ENCODE data around the gene TTC27. TPM values are rescaled to one million over a fixed set of nuclear protein-coding genes. Genes with fewer than 3 reads are reported as not detected.

The TTC27 gene
- total RNA-seq, 4 donors from 2014 or later, result 11.0 to 16.4 (median 11.3) TPM

DNA sequence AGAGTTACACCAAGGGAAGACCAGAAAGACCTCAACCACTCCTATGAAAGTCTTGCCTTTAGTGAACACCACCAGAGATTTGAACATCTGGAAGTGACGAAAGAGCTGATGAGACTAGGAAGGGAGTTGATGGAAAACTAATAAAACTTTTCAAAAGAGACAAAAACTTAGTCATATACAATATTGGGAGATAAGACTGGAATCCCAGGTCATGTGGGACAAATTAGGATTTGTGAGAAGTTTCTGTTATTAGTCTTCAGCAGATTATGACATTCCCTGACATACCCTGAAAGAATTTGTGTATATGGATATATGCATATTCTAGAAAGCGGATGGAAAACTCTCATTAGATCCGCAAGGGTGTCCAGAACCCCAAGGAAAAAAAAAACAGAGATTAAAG lies 173.9 kb downstream of the TTC27 start:
- TF ChIP-seq POLR2A (IDR thresholded peaks at IDR 0.05), result no peak
- TF ChIP-seq, protein P1, sequence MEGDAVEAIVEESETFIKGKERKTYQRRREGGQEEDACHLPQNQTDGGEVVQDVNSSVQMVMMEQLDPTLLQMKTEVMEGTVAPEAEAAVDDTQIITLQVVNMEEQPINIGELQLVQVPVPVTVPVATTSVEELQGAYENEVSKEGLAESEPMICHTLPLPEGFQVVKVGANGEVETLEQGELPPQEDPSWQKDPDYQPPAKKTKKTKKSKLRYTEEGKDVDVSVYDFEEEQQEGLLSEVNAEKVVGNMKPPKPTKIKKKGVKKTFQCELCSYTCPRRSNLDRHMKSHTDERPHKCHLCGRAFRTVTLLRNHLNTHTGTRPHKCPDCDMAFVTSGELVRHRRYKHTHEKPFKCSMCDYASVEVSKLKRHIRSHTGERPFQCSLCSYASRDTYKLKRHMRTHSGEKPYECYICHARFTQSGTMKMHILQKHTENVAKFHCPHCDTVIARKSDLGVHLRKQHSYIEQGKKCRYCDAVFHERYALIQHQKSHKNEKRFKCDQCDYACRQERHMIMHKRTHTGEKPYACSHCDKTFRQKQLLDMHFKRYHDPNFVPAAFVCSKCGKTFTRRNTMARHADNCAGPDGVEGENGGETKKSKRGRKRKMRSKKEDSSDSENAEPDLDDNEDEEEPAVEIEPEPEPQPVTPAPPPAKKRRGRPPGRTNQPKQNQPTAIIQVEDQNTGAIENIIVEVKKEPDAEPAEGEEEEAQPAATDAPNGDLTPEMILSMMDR (IDR thresholded peaks at IDR 0.05), result no peak
- intact Hi-C loops (cut with DNase I; ENCODE audit: low total_unique reads), result no loop called here
- no peak for DNase-seq (ENCODE audit: low spot score in 2 of 2)
- H3K4me3 ChIP-seq (ENCODE audit: low read depth, poor library complexity, severe bottlenecking), result no peak overlapping the region
- WGBS, 2 donors, result 97 to 99% methylated on average over 3 of the region's 3 CpGs

DNA sequence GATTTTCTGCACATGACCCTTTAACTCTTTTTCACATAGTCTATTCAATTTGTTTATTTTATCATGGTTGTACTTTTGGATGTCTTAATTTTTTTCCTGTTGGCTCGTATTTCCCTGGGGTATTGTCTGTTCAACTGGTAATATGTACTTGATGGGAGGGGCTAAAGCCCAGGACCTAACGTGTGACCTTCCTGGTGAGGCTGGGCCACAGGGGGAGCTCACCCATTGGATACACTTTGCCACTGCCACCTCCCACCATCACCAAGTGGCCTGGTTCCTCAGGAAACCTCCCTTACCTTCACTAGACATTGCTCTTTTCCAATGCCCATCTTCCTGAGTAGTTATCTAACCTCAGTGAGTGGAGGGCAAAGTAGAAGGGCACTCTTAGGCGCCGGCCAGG lies 175.0 kb downstream of the TTC27 start:
- TF ChIP-seq, protein P1 (IDR thresholded peaks at IDR 0.05), result no peak
- TF ChIP-seq POLR2A (IDR thresholded peaks at IDR 0.05), result no peak
- no peak overlapping the region for H3K4me3 ChIP-seq (ENCODE audit: low read depth, poor library complexity, severe bottlenecking)
- no peak for DNase-seq (ENCODE audit: low spot score in 2 of 2)
- 90 to 100% methylated on average over 4 of the region's 4 CpGs for WGBS, 2 donors
- intact Hi-C loops (cut with DNase I; ENCODE audit: low total_unique reads), result no loop called here

DNA sequence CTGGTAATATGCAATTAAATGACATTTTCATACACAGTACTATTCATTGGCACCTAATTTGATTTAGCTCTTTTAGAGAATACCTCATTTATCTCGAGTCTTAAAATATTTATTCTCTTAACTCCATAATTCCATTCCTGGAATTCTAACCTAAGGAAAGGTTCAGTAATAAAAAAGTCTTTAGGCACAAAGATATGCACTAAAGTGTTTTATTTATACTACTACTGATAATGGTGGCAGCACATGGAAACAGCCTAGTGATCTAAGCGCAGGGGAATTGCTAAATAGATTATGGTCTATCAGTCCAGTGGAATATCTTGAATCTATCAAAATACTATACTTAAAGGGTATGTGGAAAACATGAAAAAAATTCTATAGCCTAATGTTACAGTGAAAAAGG lies 176.4 kb downstream of the TTC27 start:
- WGBS, 2 donors, result 85 to 94% methylated on average over 2 of the region's 2 CpGs
- intact Hi-C loops (cut with DNase I; ENCODE audit: low total_unique reads), result no loop called here
- TF ChIP-seq POLR2A (IDR thresholded peaks at IDR 0.05), result no peak
- TF ChIP-seq, protein P1 (IDR thresholded peaks at IDR 0.05), result no peak
- no peak for DNase-seq (ENCODE audit: low spot score in 2 of 2)
- H3K4me3 ChIP-seq (ENCODE audit: low read depth, poor library complexity, severe bottlenecking), result no peak overlapping the region

DNA sequence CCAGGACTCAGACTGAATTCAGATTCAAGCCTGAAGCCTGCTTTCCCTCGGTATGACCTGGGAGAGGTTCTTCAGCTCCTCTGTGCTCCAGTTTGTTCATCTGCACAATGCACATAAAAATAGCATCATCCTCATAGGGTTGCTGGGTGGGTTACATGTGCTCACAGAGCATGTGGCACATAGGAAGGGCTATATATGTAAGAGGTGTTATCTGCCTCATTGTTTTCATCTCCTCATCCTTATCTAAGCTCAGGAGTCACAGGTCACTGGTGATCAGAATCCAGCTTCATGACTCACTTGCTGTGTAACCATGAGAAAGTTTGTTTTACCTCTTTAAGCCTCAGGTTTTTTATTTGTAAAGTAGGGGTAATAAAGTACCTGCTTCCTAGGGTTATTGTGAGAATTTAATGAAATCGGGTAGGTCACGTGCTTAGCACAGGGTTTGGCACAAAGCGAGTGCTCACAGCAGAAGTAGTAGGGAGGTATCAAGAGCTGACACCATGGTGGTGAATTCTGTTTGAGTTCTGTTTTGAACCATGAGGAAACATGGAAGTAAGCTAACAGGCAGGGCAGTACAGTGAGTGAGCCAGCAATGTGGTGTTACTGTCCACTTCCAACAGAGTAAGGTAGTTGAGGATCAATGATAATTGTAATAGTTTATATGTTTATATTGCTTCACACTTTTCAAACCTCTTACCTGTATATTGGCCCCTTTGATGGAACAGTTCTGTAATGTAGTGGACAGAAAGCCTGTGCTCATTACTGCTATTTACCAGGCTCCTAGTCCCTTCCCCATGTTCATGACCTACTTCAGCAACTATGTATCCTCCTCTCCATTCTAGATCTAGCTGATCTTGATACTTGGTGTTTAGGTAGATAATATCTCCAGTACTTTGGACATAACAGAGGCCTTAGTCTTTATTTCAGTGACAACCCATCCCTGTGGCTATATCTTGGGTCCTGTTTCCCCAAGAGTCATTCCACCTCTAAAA lies 177.6 kb downstream of the TTC27 start:
- no peak for TF ChIP-seq POLR2A (IDR thresholded peaks at IDR 0.05)
- TF ChIP-seq, protein P1 (IDR thresholded peaks at IDR 0.05), result no peak
- WGBS, 2 donors, result 87 to 92% methylated on average over 4 of the region's 4 CpGs
- no peak for DNase-seq (ENCODE audit: low spot score in 2 of 2)
- no peak overlapping the region for H3K4me3 ChIP-seq (ENCODE audit: low read depth, poor library complexity, severe bottlenecking)
- intact Hi-C loops (cut with DNase I; ENCODE audit: low total_unique reads), result no loop called here

DNA sequence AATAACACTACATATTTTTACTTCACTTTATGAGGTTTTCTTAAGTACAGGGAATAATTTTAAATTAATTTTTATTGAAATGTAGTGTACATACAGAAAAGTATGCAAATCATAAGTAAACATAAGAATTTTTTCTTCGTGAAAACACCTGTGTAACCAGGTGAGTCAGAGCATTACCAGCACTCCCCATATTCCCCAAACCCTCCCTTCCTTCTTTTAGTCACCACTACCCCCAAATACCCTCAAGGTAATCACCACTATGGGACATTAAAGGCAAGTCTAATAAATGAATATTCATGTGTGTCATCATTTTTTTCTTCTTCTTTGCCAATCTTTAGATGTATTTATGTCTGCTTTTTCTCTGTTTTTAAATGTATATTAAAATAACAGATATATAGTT lies 179.0 kb downstream of the TTC27 start:
- TF ChIP-seq POLR2A (IDR thresholded peaks at IDR 0.05), result no peak
- TF ChIP-seq, protein P1 (IDR thresholded peaks at IDR 0.05), result no peak
- WGBS, 2 donors, result 48 to 66% methylated on average over 1 of the region's 1 CpG
- DNase-seq (ENCODE audit: low spot score in 2 of 2), result no peak
- intact Hi-C loops (cut with DNase I; ENCODE audit: low total_unique reads), result no loop called here
- no peak overlapping the region for H3K4me3 ChIP-seq (ENCODE audit: low read depth, poor library complexity, severe bottlenecking)

All from lower leg skin (tissue), 4 donors.